Esophagus muscularis mucosa (tissue), 4 donors: ENCODE data around the gene KHDRBS2.

Experiments used
- EP300 ChIP-seq: sonication (generic); formaldehyde crosslinking; IDR thresholded peaks from one replicate; pipeline ENCODE4 v1.6.1; 2017; ENCODE audit warnings: antibody characterized with exemption
- POLR2A ChIP-seq: fragments of 450-650 bp; IDR thresholded peaks from one replicate; pipeline ENCODE4 v1.6.1; 2017; ENCODE audit warnings: antibody characterized with exemption, moderate library complexity, mild to moderate bottlenecking, low read depth
- POLR2AphosphoS5 ChIP-seq, 2 donors: sonication (generic); formaldehyde crosslinking; IDR thresholded peaks; one replicate each; pipeline ENCODE4 v1.6.1; 2017; ENCODE audit warnings: antibody characterized with exemption in 2 of 2
- TF ChIP-seq, protein P1 (sequence below), 3 experiments: fragments of 200-600 bp in 2 of 3; fragments of 450-650 bp in 1 of 3; sonication (generic) in 2 of 3; IDR thresholded peaks; one replicate each; pipeline ENCODE4 v1.5.1; 2017 to 2019; ENCODE audit warnings: antibody characterized with exemption in 3 of 3, mild to moderate bottlenecking in 2 of 3, moderate library complexity in 1 of 3

DNA sequence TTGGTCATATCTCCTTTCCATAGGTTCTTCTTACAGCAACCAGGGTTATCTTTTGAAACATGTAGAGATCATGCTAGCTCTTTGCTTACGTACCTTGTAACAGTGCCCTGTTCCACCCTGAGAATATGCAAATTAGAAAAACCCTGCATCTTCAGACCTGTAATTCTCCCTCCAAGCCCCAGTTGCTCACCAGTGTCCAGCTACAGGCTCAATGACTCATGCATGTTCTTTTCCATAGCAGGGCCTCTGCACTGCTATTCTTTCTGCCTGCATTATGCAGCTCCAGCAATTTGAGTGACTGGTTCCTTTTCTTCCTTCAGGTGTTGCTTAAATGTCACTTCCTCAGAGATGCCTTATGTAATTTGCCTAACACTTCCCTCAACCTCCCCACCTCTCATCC lies 636.2 kb downstream of the KHDRBS2 start:
- TF ChIP-seq, protein P1, sequence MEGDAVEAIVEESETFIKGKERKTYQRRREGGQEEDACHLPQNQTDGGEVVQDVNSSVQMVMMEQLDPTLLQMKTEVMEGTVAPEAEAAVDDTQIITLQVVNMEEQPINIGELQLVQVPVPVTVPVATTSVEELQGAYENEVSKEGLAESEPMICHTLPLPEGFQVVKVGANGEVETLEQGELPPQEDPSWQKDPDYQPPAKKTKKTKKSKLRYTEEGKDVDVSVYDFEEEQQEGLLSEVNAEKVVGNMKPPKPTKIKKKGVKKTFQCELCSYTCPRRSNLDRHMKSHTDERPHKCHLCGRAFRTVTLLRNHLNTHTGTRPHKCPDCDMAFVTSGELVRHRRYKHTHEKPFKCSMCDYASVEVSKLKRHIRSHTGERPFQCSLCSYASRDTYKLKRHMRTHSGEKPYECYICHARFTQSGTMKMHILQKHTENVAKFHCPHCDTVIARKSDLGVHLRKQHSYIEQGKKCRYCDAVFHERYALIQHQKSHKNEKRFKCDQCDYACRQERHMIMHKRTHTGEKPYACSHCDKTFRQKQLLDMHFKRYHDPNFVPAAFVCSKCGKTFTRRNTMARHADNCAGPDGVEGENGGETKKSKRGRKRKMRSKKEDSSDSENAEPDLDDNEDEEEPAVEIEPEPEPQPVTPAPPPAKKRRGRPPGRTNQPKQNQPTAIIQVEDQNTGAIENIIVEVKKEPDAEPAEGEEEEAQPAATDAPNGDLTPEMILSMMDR (IDR thresholded peaks at IDR 0.05) = no peak
- TF ChIP-seq POLR2A = no peak
- no peak for TF ChIP-seq EP300
- no peak for TF ChIP-seq POLR2AphosphoS5 (IDR thresholded peaks at IDR 0.05)
